HepG2 (cell line): ENCODE results near the gene TPX2. TPM values are rescaled to one million over a fixed set of nuclear protein-coding genes. Genes with fewer than 3 reads are reported as not detected.

Source experiments
- CTCF ChIP-seq: sonication (generic); formaldehyde crosslinking; IDR thresholded peaks from 2 replicates; pipeline ENCODE4 v1.5.0; 2020; ENCODE audit warnings: mild to moderate bottlenecking, missing genetic modification reagents, moderate library complexity
- E2F5 ChIP-seq: sonication (generic); formaldehyde crosslinking; conservative IDR thresholded peaks from 2 replicates; pipeline ENCODE4 v1.4.0; 2020; ENCODE audit warnings: missing genetic modification reagents
- ERF ChIP-seq: IDR thresholded peaks from 2 replicates; pipeline ENCODE4 v1.6.1; 2018; ENCODE audit warnings: missing biosample characterization, missing genetic modification reagents
- HMGXB4 ChIP-seq, 2 experiments: sonication (generic) in 1 of 2; formaldehyde crosslinking in 1 of 2; IDR thresholded peaks; 2 replicates each; pipeline versions ENCODE4 v1.4.0 to v1.6.1; 2018 to 2020; ENCODE audit warnings: missing genetic modification reagents in 2 of 2, borderline replicate concordance in 1 of 2, low read depth in 1 of 2, mild to moderate bottlenecking in 1 of 2, missing biosample characterization in 1 of 2
- HNF1B ChIP-seq: sonication (generic); formaldehyde crosslinking; IDR thresholded peaks from 2 replicates; pipeline ENCODE4 v1.5.1; 2020; ENCODE audit warnings: mild to moderate bottlenecking, moderate library complexity, missing genetic modification reagents
- HOMEZ ChIP-seq: IDR thresholded peaks from 2 replicates; pipeline ENCODE4 v1.6.1; 2016; ENCODE audit warnings: low read depth
- HOXA5 ChIP-seq: sonication (generic); formaldehyde crosslinking; IDR thresholded peaks from 2 replicates; pipeline ENCODE4 v1.4.0; 2020; ENCODE audit warnings: missing genetic modification reagents
- RFXAP ChIP-seq: sonication (generic); formaldehyde crosslinking; IDR thresholded peaks from 2 replicates; pipeline ENCODE4 v1.4.0; 2020; ENCODE audit warnings: missing genetic modification reagents, borderline replicate concordance
- SAP130 ChIP-seq: IDR thresholded peaks from 2 replicates; pipeline ENCODE4 v1.6.1; 2016; ENCODE audit warnings: low read depth
- ZNF513 ChIP-seq: sonication (generic); formaldehyde crosslinking; conservative IDR thresholded peaks from 2 replicates; pipeline ENCODE4 v1.5.0; 2020; ENCODE audit warnings: missing genetic modification reagents
- ZNF646 ChIP-seq: sonication (generic); formaldehyde crosslinking; IDR thresholded peaks from 2 replicates; pipeline ENCODE4 v1.9.0; 2021; ENCODE audit warnings: mild to moderate bottlenecking, missing genetic modification reagents
- polyA plus RNA-seq, 8 experiments: library from polyadenylated mRNA; depleted of rRNA in 3 of 8; stranded (reverse) in 7 of 8; unstranded in 1 of 8; fragments of >200 nt; fragmentation: Illumina TruSeq in 4 of 8; extraction: Trizol in 4 of 8; gene quantifications; 2 replicates each; pipeline versions ENCODE4 v1.2.1 to v1.2.3, GENCODE V29; 2011 to 2016; ENCODE audit warnings: low read depth in 4 of 8, missing spikeins in 1 of 8, mixed read lengths in 1 of 8; ENCODE audit not compliant: insufficient read depth in 1 of 8
- total RNA-seq, 5 experiments: library from RNA; depleted of rRNA; stranded (reverse); fragments of >200 nt; fragmentation: Illumina TruSeq; extraction: Trizol; gene quantifications; 2 replicates each; pipeline ENCODE4 v1.2.3, GENCODE V29; 2016; ENCODE audit warnings: low read depth in 1 of 5

TPX2 gene
- total and polyA plus RNA-seq, 2 of the 13 experiments (the other 11 are each of a cell fraction or from before 2014, with no cell fraction given) = 34.3 to 124 TPM

- TF ChIP-seq HMGXB4 (CRISPR knock-in tag; IDR thresholded peaks at IDR 0.05; ENCODE audit: borderline replicate concordance in 1 of 2, low read depth in 1 of 2) = peak; percentile 27 to 71; a peak in 1 of 4 replicates
- TF ChIP-seq HNF1B = peak; percentile 43; the same call in 1 of the 2 replicates
- no peak for TF ChIP-seq HOXA5 (CRISPR knock-in tag)
- TF ChIP-seq CTCF = peak; percentile 87
- TF ChIP-seq E2F5 (CRISPR knock-in tag) = no peak
- TF ChIP-seq RFXAP (CRISPR knock-in tag) = no peak
- TF ChIP-seq ERF = 0 out of 2 replicates have a peak, but pooled peaks have one; percentile 17
- no peak for TF ChIP-seq HOMEZ (CRISPR knock-in tag)
- no peak for TF ChIP-seq ZNF513 (CRISPR knock-in tag)
- no peak for TF ChIP-seq SAP130 (CRISPR knock-in tag)
- no peak for TF ChIP-seq ZNF646 (CRISPR knock-in tag)
These were observed 94.2 kb downstream of the TPX2 start (continued) for GRCh38 chr20:31833130-31833930.
